ENCODE data around the gene MMD2.
"Not testable (repeated sequence)": the region's sequence is repeated elsewhere in the genome, so short reads cannot be mapped to it uniquely, and the experiment has no call there.

Gene MMD2

DNA sequence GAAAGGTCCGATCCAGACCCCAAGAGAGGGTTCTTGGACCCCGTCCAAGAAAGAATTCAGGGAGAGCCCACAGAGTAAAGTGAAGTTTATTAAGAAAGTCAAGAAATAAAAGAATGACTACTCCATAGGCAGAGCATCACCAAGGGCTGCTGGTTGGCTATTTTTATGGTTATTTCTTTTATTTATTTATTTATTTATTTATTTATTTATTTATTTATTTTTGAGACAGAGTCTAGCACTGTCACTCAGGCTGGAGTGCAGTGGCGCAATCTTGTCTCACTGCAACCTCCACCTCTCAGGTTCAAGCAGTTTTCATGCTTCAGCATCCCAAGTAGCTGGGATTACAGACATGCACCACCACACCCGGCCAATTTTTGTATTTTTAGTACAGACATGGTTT, 65.8 kb downstream of the MMD2 start:
- not testable (repeated sequence) for DNase-seq

DNA sequence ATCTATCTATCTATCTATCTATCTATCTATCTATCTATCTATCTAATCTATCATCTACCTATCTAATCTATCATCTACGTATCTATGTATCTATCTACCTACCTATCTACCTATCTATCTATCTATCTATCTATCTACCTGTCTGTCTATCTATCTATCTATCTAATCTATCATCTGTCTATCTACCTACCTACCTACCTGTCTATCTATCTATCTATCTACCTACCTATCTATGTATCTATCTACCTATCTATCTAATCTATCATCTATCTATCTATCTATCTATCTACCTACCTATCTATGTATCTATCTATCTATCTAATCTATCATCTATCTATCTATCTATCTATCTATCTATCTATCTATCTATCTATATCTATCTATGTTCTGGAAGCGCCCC, 67.5 kb downstream of the MMD2 start:
- DNase-seq, result not testable (repeated sequence)

DNA sequence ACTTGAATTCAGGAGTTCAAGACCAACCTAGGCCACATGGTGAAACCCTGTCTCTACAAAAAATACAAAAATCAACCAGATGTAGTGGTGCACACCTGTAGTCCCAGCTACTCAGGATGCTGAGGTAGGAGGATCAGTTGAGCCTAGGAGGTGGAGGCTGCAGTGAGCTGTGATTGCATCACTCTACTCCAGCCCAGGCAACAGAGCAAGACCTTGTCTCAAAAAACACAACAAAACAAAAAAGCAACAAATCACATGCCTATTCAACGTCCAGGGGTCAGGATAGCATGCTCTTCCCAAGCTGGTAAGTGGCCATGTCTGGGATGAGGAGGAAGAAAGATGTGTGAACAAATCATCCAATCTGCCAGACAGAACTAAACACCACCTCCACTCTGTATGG, 69.3 kb downstream of the MMD2 start:
- DNase-seq, result no peak

DNA sequence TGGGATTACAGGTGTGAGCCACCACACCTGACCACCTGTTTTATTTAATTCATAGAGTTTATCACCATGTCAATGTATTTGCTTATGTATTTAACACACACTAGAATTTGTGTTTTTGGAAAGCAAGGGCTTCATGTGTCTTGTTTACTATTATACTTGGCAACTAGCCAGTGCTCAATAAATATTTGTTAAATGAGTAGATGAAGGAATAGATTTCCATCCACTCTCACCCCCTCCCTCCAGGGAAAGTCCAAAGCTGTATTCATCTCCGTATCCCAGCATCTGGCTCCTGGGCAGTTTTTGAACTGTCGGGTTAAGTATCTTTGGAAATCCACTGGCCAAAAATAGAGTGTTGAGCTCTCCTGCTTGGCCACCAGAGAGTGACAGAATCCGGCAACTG, 70.8 kb downstream of the MMD2 start:
- no peak for DNase-seq

DNA sequence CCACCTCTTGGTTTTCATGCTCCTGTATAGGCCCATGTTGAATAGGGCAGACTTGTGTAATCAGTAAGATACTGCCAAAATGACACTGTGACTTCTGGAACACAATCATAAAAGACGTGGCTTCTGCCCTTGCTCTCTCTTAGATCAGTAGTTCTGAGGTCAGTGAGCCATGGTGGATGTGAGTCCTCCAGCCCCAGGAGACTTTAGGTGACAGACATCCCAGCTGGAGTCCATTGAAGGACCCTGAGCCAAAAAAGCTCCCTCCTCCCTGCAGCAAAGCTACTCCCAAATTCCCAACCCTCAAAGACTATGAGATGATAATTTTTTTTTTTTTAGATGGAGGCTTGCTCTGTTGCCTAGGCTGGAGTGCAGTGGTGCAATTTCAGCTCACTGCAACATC, 72.3 kb downstream of the MMD2 start:
- no peak for DNase-seq

DNA sequence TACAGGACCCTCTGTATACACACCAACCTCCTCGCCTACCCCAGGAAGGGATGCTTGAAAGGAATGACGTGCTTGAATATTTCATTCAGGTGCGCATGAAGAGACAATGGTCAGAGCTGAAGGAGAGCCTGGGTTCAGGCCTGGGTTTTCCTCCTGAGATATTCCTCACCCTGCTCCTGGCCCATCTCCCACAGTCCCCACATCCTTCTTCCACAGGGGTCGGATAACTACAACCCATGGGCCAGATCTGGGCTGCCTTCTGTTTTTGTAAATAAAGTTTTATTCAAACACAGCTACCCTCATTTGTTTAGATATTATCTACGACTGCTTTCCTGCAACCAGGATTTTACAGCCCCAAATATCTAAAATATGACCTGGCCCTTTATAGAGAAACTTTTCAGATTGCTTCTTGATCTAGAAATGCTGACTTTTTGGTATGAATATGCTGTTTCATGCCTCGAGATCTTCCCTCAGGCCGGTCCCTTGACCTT, 73.6 kb downstream of the MMD2 start:
- no peak for DNase-seq

DNA sequence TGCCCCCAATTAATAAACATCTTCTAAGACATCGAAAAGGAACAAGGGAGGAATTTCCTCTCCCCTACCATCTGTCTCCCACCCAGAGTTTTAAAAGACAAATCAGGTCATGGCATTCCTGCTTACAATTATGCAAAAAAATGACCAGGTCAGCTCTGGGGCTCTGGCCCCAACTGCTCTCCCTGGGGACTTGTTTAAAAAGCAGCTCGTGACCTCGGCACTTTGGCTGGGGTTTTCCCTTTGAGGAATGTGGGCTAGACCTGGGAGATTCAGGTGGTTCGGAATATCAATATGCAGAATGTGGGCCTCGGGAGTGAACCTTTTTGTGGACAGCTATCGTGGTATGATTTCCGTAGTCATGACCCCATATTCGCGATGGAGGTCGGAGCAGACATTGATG, 74.8 kb downstream of the MMD2 start:
- no peak for DNase-seq

DNA sequence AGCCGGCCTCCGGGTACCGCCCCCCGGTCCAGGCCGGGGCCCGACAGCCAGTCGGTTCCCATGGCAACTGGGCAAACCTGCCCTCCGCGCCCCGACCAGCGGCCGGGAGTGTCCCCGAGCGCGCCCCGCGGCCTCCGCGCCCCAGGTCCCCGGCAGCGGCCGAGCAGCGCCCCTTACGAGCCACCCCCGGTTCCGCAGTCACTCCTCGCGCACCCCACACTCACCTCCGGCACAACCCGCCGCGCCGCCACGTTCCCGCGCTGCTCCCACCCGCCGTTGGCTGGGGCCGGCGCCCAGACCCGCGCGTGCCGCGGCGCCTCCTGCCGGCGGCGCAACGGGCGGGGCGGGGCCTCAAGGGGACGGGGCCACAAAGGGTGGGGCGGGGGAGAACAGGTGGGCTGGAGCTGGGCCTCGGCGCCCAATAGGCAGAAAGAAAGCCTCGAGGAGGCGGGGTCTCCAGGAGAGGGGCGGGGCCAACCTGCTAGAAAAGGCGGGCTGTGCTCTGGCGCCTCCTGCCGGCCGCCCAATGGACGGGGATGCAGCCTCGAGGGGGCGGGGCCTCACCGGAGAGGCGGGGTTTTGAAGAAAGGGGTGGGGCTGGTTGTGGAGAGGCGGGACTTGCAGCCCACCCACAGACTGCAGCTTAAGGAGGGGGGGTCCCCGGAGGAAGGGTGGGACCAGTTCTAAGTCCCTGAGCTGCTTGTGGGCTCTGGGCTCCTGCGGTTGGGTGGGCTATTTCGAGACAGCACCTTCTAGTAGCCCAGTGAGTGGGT, 75.4 kb downstream of the MMD2 start, which contains the start of gene RADIL:
Gene RADIL, minus strand, starts transcription at position 345 of the 773 bp plus-strand sequence. CDS start 5,577 bp downstream, outside the sequence.
- DNase-seq, result peak; percentile 92

DNA sequence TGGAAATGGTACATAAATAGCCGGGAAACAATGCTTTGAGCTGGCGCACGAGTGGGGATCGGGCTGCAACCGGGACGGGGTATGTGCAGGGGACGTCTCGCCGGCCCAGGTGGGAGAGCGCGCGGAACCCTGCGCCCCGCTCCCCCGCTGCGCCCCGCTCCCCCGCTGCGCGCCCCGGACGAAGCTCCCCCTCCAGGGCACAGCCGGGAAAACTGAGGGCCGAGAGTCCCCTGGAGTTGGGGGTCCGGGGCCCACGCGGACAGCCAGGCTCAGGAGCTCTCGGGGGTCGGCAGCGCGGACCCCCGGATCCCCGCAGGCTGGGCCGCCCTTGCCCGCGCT, 76.0 kb downstream of the MMD2 start:
- DNase-seq, result peak; percentile 42

DNA sequence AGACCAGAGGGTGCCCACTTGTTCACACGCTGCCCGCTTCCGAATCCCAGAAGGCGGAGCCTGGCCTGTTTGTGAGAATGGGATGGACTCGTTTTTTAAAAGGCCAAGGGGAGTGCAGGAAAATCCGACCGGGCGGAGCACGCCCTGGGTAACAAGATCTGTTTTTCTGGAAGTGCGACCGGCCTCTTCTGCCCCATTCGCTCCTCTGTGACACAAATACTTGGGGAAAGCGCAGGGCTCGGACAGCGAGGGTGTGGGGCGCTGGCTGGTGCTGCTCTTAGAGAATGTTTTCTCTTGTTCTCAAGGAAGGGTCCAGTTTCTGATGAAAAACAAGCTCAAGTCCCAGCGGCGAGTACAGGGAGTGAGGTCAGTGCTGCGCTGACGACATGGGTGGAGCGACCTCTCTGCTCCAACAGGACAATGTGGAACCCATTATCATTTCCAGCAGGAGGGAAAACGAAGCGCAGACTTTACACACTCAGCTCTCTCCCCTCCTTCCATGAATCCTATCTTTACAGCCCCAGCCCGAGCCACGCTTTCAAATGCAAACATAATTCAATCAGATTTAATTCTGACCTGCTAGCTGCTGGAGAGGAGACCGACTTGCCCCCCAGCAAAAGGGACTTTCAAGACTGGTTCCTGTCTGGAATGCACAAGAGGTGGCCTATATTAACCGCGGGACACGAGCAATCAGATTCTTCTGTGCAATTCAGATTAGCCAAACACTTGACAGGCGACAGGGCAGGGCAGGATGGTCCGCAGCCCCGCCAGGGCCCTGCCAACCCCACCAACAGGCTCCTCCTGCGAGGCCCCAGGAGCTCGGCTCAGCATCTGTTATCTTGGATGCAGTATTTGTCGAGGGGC, 76.6 kb downstream of the MMD2 start:
- peak; percentile 85 for DNase-seq

DNA sequence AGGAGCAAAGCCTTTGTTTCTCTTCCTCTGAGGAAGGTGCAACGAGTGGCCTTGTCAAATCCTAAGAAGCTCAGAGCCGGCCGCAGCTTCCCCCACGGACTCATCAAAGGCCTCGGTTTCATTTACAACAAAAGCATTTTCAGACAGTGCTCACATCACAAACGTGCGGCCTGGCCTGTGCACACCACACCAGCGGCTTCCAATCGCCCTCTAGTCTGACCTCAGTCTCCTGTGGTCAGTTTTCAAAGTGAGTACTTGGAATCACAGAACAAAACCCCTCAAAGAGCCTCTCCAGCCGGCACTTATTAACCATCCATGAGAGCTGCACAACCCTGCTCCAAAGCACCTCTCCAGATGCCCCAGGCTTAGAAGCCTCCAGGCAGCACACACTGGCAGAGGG, 78.8 kb downstream of the MMD2 start:
- no peak for DNase-seq

DNA sequence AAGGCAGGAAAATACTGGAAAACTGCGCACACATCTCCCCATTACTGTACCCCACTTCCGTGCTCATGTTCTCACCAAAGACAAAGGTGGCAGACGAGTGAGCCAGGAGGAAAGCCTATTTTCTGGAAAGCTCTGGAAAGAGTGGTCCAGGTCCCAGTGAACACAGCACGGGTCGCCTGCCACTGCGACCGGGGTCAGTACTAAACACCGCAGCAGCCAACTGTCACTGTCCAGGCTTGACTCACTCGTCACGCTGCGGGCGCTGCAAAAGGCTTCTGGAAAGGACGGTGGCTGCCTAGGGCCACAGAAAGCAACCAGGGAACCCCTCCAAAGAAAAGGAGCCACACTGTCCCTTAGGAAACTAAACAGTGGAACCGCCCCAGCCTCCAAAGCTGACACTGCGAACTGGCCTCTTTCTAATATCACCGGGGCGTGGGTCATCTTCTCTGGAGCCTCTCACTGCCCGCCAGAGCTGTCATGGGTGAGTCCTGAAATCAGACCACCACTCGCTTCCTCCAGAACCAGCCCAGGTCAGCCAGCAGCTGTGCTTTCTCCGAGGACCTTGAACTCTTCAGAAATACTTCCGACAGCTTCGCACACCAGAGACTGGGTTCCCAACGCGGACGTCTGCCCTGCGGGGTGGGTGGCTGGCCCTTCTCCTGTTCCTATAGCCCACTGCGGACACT, 79.4 kb downstream of the MMD2 start:
- DNase-seq, result no peak

DNA sequence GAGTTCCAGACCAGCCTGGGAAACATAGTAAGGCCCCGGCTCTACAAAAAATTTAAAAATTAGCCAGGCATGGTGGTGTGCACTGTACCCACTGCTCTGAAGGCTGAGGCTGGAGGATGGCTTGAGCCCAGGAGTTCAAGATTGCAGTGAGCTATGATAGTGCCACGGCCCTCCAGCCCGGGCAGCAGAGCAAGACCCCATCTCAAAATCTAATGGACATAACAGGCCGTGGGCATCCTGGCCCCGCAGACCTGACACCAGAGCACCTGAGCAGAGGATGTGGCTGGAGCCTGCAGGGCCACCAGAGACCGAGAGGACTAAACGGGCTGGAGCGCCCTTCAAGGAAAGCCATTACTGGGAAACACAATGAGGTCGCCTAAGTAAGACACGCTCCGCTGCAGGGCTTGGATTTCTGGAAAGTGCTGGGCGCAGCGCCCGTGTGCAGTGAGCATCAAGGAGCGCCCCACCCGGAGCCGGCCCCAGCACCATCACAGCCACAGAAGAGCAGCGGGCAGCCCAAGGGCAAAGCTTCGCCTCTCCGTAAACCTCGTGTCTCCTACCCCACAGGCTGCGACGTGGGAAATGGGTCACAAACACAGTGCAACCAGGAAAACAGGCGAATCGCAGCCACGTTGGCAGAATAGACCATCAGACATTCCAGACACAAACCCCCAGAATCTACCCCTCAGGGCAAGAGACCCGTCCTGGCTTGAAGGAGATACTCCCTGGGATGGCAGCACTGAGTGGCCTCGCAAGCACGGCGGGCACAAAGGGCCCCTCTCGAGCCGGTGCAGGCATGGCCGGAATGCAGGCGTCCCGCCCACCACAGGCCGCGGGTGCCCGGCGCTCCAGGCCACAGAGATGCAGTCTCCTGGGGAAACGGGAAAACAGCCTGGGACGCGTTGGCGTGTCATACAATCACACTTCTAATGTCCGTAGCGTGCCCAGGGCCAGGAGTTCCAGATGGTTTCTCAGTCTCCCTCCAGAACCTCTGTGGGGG, 80.4 kb downstream of the MMD2 start:
- no peak for DNase-seq

DNA sequence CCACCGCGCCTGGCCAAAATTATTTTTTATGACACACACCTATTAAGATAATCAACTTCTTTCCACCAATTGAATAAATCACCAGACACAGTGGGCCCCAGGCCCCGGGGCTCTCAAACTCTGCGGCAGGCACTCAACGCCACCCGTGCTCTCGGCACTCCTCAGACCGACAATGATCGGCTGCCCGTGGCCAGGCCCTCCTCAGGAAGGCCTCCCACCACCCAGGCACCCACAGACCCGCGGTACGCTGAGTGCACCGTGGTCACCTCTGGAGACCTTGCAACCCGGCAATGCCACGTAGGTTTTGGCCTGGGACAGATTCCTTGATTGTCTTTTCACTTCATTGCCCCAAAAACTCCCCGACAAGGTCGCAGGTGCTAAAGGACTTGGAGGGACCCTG, 82.4 kb downstream of the MMD2 start:
- no peak for DNase-seq

DNA sequence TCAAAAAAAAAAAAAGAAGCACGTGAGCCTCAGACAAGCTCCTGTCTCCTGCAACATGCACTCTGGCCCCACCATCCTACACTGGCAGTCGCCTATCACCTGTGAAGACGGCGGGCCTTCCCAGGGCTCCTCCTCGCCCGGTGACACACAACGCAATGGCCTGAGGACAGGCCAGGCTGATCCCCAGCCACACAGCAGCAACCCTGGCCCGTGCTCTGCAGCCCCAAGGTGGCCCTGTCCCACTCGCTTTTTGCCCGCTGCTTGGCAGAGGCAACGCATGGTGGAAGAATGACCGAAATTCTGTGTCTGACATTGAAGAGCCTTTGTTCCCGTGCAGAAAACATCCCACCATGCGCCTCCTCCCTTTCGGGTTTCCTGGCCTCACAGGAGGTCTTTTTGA, 83.6 kb downstream of the MMD2 start:
- no peak for DNase-seq

DNA sequence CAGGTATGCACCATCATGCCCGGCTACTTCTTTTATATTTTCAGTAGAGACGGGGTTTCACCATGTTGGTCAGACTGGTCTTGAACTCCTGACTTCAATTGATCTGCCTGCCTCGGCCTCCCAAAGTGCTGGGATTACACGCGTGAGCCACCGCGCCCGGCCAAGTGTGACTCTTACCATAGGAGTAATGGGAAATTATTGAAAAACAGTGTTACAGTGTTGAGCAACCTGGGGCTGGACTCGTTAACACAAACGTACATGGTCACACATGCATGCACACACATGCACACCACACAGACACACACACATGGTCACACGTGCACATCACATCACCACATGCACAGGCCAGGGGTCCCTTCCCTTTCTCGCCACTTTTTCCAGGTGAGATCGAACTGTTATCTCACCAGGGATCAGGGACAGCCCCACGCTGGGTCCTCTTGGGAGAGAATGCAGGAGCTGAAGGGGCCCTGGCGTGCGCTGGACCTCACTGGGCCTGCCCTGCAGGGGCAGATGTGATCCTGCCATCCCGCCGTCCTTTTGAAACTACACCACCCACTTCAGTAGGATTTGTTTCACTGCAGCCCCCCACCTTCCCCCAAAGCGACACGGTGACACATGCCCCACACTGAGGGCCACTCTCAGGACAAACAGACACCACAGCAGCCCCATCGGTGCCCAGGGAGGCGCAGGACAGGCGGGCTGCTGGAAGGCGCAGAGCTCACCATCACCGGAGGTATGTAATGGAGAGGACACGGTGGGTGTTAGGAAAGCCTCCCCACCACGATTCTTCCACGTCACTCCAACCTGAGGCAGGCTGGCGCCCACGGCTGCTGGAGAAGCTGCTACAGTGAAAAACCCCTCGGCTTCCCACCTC, 85.7 kb downstream of the MMD2 start:
- DNase-seq, result no peak

DNA sequence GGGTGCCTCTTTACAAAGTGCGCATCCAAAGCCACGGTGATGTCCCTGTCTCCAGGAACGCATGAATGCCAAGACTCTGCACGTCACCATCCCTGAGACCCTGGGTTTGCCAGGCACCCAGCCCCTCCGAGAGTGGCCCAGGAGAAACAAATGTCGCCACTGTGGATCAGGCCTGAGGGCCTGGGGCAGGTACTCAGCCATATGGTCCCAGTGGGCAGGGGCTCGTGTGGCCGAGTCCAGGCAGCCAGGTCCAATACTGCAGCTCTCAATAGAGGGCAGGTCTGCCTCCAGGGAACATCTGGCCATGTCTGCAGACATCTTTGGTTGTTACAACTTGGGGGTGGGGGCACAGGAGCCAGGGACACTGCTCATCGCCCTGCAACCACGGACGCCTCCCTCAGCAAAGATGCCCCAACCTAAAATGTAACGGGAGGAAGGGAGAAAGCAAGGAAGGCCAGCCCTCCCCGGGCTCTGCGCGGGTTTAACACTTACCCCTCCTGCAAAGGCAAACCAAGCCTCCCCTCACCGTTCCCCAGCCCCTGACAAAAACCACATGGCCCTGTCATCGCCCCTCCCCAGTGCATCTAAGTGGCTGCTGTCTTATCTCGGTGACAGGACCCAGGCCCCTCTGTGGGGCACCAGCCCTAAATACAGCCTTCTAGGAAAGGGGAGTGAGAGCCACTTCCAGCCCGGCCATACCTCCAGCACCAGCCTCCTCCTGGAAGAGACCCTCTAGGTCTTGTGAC, 86.9 kb downstream of the MMD2 start:
- DNase-seq, result no peak

DNA sequence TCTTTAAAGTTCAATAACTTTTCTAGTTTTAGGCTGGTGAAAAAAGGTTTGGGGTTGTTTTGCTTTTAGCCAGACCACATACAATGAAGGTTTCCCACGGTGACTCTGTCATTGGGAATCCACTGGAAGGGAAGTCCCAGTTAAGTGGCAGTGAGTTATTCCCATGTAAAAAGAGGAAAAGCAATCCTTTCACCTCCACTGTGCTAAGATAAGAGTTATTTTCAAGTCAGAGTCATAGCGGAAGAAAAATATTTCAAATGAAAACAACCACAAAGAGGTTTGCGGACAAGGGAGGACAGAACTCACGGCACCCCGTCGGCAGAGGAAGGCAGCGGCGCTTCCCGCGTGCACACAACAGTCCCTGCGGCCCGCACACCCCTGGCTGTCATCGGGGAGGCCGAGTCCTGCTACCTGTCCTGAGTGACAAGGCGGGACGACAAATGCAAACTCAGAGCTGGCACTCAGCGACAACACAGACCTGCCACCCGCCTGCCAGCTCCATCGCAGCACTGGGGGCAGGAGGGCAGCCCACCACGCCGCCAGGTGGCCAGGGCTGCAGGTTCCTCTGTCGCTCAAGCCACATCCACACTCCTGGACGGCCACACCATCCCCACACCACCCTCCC, 87.8 kb downstream of the MMD2 start:
- DNase-seq, result no peak

DNA sequence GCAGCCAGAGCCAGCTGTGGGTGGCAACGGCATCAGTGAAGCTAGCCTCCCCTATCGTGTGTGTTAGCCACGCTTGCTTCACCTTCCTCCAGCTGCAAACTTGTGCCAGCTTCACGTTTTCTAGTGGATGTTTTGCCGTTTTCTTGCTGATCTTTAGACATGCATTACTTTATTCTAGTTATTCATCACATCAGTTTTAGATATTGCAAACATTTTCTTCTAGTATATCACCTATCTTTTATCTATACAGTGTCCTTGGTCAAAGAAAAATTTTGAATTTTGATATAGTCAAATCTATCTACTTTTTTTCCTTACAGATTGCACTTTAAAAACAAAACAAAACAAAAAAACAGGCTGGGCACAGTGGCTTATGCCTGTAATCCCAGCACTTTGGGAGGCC, 90.5 kb downstream of the MMD2 start:
- DNase-seq, result no peak

Measured in left hindlimb (tissue), 1 donor.